HepG2 (cell line): ENCODE results near the gene RXFP1.

Source experiments
- AHR ChIP-seq: IDR thresholded peaks from 2 replicates; pipeline ENCODE4 v1.6.1; 2018; ENCODE audit warnings: missing genetic modification reagents, missing compliant biosample characterization
- ARNTL ChIP-seq: sonication (generic); formaldehyde crosslinking; IDR thresholded peaks from 2 replicates; pipeline ENCODE4 v1.4.0; 2020; ENCODE audit warnings: mild to moderate bottlenecking, missing genetic modification reagents
- ATF4 ChIP-seq, 2 experiments: fragments of 450-650 bp in 1 of 2; sonication (generic) in 1 of 2; formaldehyde crosslinking; IDR thresholded peaks; 2 replicates each; pipeline versions ENCODE4 v1.5.0 to v1.8.0; 2020 to 2022; ENCODE audit warnings: mild to moderate bottlenecking in 1 of 2, missing genetic modification reagents in 1 of 2
- CBX5 ChIP-seq: sonication (generic); formaldehyde crosslinking; IDR thresholded peaks from 2 replicates; pipeline ENCODE4 v1.4.0; 2020; ENCODE audit warnings: missing genetic modification reagents, borderline replicate concordance
- CTCF ChIP-seq: sonication (generic); formaldehyde crosslinking; IDR thresholded peaks from 2 replicates; pipeline ENCODE4 v1.5.0; 2020; ENCODE audit warnings: mild to moderate bottlenecking, missing genetic modification reagents, moderate library complexity
- EP300 ChIP-seq, 3 experiments: sonication (generic) in 1 of 3; formaldehyde crosslinking in 1 of 3; IDR thresholded peaks; 2 replicates each; pipeline versions ENCODE4 v1.5.1 to v1.6.1; 2011 to 2020; ENCODE audit warnings: low read depth in 2 of 3, low read length in 2 of 3, borderline replicate concordance in 1 of 3, improper control_type of control experiment in 1 of 3, mild to moderate bottlenecking in 1 of 3, missing genetic modification reagents in 1 of 3, moderate library complexity in 1 of 3
- MTA3 ChIP-seq: sonication (generic); formaldehyde crosslinking; IDR thresholded peaks from 2 replicates; pipeline ENCODE4 v1.4.0; 2020; ENCODE audit warnings: missing genetic modification reagents
- NFE2L2 ChIP-seq: fragments of 150-350 bp; IDR thresholded peaks from 2 replicates; pipeline ENCODE4 v1.6.1; 2014; ENCODE audit warnings: low read length
- NFRKB ChIP-seq: fragments of 450-650 bp; IDR thresholded peaks from 2 replicates; pipeline ENCODE4 v1.6.1; 2017
- POGK ChIP-seq: sonication (generic); formaldehyde crosslinking; conservative IDR thresholded peaks from 2 replicates; pipeline ENCODE4 v1.8.0; 2022; ENCODE audit warnings: mild to moderate bottlenecking, moderate library complexity, missing genetic modification reagents
- TCF12 ChIP-seq, 2 experiments: fragments of 450-650 bp in 1 of 2; sonication (generic) in 1 of 2; formaldehyde crosslinking in 1 of 2; IDR thresholded peaks; 2 replicates each; pipeline versions ENCODE4 v1.6.1 to v1.8.0; 2017 to 2022; ENCODE audit warnings: antibody characterized with exemption in 1 of 2, mild to moderate bottlenecking in 1 of 2, missing genetic modification reagents in 1 of 2, moderate library complexity in 1 of 2
- TFAP4 ChIP-seq: sonication (generic); IDR thresholded peaks from 2 replicates; pipeline ENCODE4 v1.6.1; 2016; ENCODE audit warnings: low read depth, borderline replicate concordance
- ZBTB10 ChIP-seq: sonication (generic); formaldehyde crosslinking; IDR thresholded peaks from 2 replicates; pipeline ENCODE4 v1.4.0; 2020; ENCODE audit warnings: missing genetic modification reagents, borderline replicate concordance
- ZFP41 ChIP-seq: sonication (generic); formaldehyde crosslinking; IDR thresholded peaks from 2 replicates; pipeline ENCODE4 v1.4.0; 2020; ENCODE audit warnings: mild to moderate bottlenecking, missing genetic modification reagents, borderline replicate concordance

GRCh38 chr4:158500054-158500453, 21.6 kb upstream of the RXFP1 start:
- TF ChIP-seq MTA3 (CRISPR knock-in tag), result no peak
- TF ChIP-seq CTCF (CRISPR knock-in tag), result no peak
- TF ChIP-seq NFE2L2, result no peak
- TF ChIP-seq EP300 (IDR thresholded peaks at IDR 0.05; ENCODE audit: low read depth in 2 of 2, low read length in 2 of 2), result no peak
- TF ChIP-seq EP300 (CRISPR knock-in tag; IDR thresholded peaks at IDR 0.05; ENCODE audit: borderline replicate concordance), result no peak
- no peak for TF ChIP-seq NFRKB
- no peak for TF ChIP-seq TCF12 (IDR thresholded peaks at IDR 0.05)
- TF ChIP-seq TCF12 (CRISPR knock-in tag; IDR thresholded peaks at IDR 0.05), result no peak
- TF ChIP-seq POGK (CRISPR knock-in tag), result no peak
- no peak for TF ChIP-seq ZFP41
- no peak for TF ChIP-seq TFAP4
- TF ChIP-seq ATF4 (CRISPR knock-in tag; IDR thresholded peaks at IDR 0.05), result no peak
- no peak for TF ChIP-seq CBX5 (CRISPR knock-in tag)
- no peak for TF ChIP-seq AHR (CRISPR knock-in tag)
- no peak for TF ChIP-seq ARNTL
- TF ChIP-seq ZBTB10 (CRISPR knock-in tag), result no peak
